ENCODE measurements around the gene SMIM14.
"Not testable (repeated sequence)": the region's sequence is repeated elsewhere in the genome, so short reads cannot be mapped to it uniquely, and the experiment has no call there.

SMIM14 gene

DNA sequence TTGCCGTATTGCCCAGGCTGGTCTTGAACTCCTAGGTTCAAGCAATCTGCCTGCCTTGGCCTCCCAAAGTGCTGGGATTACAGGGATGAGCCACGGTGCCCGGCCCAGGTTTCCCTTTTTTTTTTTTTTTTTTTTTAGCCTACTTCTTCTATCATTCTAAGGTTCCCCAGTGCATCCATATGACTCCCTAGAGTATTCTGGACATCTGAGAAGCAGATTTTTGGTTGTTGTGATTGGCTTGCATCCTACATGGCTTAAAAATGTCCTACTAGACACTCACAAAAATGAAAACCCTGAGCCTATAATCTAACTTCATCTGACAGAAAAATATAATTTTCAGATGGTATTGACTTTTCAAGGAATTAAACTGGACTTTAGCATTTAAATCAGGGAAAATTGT, 41.7 kb downstream of the SMIM14 start:
- no peak for DNase-seq (ENCODE audit: low spot score)

DNA sequence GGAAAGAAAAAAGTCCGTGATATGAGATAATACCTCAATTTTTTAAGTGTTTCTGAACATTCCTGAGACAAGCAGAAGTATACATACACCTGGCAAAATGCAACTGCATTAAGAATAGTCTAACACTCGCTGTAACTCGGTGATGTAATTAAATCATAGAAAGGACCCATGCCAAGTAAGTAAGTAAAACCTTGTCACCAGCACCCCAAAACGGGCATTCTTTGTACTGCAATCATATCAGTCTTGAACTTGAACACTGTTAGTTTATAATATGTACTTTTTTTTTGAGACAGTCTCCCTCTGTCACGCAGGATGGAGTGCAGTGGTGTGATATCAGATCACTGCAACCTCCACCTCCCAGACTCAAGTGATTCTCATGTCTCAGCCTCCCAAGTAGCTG, 47.4 kb downstream of the SMIM14 start:
- DNase-seq (ENCODE audit: low spot score): no peak

DNA sequence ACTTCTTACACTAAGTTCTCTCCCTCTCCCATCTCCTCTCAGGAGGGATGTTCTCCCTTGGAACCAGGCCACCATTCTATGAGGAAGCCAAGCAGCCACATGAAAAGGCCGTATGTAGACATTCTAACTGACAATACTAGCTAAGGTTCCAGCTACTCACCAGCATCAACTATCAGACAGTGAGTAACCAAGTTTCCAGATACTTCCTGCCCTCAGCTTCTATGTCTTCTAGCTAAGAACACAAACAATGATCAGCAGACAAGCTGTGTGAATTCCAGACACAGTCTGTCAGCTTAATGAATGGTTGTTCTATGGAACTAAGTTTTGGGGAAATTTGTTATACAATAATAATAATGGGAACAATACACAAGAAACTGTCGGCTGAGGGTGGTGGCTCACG, 50.8 kb downstream of the SMIM14 start:
- no peak for DNase-seq (ENCODE audit: low spot score)

DNA sequence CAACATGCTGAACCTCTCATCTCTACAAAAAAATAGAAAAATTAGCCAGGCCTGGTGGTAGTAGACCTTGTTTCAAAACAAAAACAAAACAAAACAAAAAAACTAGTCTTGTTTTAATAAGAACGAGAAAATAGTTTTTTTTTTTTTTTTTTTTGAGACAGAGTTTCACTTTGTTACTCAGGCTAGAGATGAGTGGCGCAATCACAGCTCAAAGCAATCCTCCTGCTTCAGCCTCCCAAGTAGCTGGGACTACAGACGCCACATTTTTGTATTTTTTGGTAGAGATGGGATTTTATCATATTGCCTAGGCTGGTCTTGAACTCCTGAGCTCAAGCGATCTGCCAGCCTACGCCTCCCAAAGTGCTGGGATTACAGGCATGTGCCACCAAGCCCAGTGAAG, 63.7 kb downstream of the SMIM14 start:
- DNase-seq (ENCODE audit: low spot score): no peak

DNA sequence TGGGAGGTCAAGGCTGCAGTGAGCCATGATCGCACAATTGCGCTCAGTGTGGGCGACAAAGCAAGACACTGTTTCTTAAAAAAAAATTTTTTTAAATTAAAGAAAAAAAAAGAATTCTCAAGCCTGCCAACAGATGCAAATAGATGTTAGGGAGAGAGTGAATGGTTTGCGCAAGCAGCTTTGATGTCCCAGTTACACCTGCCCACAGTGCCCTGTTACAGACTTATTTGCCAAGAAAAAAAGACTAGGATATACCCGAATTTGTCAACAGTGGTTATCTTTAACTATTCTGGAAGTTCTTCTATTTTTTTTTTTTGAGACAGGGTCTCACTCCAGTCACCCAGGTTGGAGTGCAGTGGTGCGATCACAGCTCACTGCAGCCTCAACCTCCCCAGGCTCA, 67.2 kb downstream of the SMIM14 start:
- DNase-seq (ENCODE audit: low spot score): no peak

DNA sequence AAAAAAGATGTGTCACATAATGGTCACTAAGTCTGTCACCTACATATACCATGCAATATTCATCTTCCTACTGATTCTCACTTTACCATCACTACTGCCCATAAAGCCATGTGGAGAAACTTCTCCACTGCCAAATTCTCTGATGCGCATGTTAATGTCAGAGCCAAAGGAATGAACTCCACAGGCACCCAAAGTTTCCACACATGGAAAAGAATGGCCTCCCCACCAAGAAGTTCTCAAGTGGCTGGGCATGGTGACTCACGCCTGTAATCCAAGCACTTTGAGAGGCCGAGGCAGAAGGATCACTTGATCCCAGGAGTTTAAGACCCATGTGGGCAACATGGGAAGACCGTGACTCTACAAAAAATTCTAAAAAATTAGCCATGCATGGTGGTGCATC, 67.6 kb downstream of the SMIM14 start:
- no peak for DNase-seq (ENCODE audit: low spot score)

DNA sequence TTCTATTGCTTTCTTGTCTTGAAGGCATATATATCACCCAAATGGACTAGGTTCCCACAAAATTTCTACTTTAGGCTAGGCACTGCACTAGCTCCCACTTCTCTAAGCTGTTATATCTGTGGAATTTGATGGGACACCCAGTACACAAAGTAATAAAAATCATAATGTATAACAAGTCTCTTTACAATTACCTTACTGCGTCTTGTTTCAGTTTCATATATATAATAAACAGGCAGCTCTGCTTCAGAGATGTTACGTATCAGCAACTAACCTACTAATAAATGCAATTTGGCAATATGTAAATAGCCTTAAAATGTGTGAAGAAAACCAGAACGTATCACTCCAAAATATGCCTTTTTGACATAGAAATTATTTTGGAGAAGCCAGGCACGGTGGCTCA, 69.5 kb downstream of the SMIM14 start:
- no peak for DNase-seq (ENCODE audit: low spot score)

DNA sequence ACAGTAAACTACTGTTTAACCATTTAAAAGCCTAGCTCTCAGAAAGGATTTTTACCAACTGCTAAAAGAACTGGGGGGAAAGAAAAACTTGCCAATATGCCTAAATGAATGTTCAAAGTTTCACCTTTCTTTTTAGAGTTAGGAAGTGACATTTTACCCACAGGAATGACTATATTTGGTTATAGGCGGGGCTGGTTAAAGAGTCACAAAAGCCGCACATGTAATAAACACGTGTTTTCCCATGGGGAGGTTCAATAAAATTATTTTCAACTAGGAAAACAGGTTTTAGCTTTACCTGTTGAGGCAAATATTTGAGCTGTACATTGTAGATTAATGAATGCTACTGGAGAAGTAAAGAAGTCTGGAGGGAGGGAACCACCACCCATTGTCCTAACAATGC, 69.9 kb downstream of the SMIM14 start:
- DNase-seq (ENCODE audit: low spot score): peak; percentile 66

DNA sequence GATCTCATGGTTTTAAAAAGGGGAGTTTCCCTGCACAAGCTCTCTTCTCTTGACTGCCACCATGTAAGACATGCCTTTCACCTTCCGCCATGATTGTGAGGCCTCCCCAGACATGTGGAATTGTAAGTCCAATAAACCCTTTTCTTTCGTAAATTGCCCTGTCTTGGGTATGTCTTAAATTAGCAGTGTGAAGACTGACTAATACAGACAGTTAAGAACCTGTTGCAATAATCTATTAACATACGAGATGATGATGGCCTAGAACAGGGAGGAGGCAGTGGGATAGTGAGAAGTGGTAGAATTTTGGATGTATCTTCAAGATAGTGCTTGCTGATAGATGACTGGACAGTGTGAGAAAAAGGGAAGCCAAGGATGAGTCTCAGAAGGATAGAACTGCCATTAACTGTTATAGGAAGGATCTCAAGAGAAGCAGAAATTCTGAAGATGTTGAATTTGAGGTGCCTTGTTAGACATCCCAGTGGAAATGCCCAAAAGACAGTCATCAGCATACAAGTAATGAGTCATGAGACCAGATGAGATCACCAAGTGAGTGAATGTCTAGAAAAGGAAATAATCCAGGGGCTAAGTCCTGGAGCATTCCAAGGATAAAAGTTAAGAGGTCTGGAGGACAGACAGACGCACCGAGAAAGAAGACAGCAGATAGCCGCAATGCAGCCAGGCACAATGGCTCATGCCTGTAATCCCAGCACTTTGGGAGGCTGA, 72.6 kb downstream of the SMIM14 start:
- DNase-seq (ENCODE audit: low spot score): no peak

DNA sequence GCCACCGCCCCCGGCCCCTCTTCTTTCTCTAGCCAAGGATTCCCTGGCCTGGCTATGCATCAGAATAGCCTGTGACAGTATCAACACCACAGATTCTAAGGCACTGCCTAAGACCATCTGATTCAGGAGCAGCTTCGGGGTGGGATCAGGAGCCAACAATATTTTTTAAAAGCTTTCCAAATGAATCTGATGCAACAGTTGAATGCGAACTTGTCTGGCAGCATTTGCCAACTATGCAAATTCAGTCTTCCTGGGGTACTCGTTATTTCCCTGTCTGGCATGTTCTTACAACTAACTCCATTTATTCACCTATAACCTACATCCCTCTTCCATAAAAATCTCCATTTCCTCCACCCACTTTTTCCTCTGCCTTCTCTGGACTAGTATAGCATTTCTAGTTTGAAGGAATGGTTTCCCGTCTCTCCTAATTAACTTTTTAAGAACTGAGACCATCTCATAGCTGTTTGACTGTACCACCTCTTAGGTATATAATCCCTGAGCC, 75.3 kb downstream of the SMIM14 start:
- DNase-seq (ENCODE audit: low spot score): no peak

DNA sequence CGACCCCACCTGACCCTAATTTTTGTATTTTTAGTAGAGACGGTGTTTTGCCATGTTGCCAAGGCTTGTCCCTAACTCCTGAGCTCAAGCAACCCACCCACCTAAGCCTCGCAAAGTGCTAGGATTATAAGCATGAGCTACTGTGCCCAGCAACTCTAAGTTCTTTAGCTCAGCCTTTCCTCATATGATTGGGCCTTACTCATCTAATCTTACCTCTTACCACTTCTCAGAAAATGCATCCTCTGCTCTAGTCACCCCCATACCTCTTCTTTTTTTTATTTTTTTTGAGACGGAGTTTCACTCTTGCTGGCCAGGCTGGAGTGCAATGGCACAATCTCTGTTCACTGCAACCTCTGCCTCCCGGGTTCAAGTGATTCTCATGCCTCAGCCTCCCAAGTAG, 75.9 kb downstream of the SMIM14 start:
- no peak for DNase-seq (ENCODE audit: low spot score)

DNA sequence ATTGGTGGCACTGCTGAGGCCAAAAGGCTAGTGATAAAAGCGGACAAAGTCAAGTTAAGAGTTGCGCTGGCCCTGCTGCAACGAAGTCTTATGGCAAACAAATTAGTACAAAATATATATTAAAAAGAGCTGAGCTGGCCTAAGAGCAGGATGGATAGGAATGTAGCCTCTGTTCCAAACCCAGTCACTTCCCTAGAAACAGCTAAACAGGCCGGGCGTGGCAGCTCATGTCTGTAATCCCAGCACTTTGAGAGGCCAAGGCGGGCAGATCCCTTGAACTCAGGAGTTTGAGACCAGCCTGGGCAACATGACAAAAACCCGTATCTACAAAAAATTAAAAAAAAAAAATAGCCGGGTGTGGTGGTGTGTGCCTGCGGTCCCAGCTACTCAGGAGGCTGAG, 79.0 kb downstream of the SMIM14 start:
- no peak for DNase-seq (ENCODE audit: low spot score)

DNA sequence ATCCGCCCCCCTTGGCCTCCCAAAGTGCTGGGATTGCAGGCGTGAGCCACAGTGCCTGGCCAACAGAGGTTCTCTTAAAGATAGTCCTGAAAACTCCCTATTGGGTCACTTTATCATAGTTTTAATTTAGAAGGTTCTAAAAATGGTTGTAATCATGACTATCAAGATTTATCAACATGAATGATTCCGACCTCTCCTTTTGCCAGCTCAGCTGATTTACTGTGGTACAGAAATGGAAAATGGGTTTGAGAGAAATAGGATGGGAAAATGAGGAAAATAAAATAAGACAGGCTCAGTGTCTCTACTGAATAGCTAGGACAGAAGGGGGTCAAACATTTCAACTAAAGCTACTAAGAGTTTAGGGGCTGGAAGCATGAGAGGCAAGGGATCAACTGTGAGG, 83.2 kb downstream of the SMIM14 start:
- DNase-seq (ENCODE audit: low spot score): no peak

DNA sequence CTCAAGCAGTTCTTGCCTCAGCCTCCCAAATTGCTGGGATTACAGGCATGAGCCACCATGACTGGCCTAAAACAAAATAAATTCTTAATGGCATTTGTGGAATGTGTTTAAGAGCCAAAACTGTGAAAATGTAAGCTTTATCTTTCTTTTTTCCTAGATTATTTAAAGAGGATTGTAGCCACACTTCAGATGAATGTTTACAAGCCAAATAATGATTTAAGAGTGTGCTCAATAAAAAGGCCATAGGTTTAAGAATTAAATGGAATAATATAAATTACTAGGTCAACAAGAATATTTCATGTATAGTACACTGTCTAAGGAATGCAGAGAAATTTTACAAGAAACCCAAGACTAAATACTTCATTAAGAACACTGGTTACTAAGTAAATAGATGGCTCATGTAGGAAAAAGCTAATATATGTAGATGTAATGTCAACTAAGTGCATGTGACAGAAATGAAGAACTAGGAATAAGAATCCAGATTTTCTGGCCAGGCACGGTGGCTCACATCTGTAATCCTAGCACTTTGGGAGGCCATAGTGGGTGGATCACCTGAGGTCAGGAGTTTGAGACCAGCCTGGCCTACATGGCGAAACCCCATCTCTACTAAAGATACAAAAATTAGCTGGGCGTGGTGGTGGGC, 90.1 kb downstream of the SMIM14 start:
- no peak for DNase-seq (ENCODE audit: low spot score)

DNA sequence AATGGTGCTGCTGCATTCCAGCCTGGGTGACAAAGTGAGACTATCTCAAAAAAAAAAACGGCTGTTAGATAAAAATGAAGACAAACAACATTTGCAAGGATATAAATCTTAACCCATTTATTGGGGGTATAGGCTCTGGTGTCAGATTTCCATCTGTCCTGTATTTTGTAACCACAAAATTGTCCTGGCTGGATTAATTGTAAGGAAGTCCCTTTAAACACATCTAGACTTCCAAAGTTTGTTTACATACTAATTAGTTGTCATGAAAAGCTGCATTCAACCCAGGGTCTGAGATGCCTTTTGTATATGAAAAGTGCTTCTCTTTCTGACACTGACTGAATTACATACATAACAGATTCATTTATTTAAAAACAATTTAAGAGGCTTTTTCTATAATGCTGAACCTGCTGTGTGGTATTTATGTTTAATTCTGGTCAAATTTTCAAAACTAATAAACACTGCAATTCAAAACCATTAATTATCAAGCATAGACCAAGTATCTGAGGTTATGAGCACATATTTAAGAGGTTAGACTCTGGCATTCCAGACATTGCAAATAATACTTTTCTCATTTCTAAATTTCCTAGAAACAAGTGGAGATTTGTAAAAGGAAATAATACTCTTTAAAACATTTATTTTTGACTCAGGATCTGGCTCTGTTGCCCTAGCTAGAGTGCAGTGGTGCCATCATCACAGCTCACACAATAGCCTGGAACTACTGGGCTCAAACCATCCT, 93.9 kb downstream of the SMIM14 start:
- no peak for DNase-seq (ENCODE audit: low spot score)

DNA sequence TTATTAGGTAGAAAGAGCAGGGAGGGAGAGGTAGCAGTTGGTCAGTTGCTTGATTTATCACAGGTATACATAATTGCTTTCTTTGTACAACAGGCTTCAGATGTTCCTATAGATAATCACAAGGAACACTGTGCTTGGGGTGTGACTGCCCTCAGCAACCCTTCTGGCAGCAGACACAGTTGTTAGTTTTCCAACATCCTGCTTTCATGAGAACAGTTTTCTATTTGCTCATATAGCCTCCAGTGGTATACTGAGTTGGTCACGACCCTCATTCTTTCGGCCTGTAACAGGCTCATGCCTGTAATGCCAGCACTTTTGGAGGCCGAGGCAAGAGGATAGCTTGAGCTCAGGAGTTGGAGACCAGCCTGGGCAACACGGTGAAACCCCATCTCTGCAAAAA, 94.6 kb downstream of the SMIM14 start:
- not testable (repeated sequence) for DNase-seq (ENCODE audit: low spot score)

DNA sequence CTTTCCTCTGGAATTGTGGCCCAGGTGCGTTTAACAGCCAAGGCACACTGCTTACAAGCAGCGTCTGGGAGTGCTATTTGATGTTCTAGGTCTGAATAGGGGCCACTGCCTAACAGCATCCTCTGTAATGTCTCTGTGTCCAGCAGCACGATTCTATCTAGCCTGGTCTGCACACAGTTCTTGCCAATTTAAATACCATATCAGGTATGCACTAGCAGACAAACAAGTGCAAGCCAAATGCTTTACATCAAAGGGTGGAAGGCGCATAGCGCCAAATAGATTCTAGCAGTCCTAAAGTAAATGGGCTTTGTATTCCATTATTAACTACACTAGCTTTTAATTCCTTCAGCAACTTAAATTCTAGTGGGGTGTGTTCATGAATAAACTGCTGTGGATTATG, 95.6 kb downstream of the SMIM14 start:
- no peak for DNase-seq (ENCODE audit: low spot score)

DNA sequence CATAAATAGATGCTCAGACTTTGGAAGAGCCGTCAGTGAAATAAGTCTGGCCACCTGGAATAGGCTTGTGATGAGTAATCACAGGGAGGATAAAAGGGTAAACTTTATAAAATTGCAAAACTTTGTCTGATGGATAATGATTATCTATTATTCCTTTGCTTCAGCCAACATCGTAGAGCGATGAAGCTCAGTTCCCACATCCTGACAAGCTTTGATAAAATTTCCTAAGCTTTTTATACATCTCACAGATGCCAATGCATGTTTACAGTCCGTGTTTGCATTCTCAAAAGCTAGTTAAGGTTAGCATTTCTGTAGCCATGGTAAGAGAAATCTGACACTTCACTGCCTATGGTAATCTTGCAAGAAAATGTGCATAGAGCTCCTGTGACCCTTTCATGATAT, 96.1 kb downstream of the SMIM14 start:
- no peak for DNase-seq (ENCODE audit: low spot score)

DNA sequence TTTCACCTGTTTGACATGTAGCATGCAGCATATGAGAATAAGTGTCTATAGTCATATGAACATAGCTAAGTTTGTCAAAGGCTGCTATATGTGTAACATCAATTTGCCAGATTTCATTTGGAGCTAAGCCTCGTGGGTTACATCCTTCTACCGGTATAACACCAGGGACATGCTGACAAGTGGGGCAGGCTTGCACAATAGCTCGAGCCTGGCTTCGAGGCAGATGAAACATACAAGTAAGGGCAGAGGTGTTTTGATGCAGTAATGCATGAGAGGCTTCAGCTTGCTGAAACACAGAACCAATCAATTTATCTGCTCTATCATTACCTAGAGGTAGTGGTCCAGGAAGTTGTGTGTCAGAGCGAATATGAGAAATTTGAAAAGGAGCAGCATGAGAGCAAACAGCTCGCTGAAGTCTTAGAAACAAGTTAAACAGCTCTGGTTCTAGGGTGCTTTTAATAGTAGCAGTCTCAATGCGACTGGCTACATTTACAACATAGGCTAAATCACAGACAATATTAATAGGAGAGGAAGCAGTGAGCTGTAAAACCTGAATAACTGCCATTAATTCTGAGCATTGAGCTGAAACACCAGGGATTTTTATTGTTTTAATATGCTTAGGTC, 96.6 kb downstream of the SMIM14 start:
- DNase-seq (ENCODE audit: low spot score): no peak

DNA sequence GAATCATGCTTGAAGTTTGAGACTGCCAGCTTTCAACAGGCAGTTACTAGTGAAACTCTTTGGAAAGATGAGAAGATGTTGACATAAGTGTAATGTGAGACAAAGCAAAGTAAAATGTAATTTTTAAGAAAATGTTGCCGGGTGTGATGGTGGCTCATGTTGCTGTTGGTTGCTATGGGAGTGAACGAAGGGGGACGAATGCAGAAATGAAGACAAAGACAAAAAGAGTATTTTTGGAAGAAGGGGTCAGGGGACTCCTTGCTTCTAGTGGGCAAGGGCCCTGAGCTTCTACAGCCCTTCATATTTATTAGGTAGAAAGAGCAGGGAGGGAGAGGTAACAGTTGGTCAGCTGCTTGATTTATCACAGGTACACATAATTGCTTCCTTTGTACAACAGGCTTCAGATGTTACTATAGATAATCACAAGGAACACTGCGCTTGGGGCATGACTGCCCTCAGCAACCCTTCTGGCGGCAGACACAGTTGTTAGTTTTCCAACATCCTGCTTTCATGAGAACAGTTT, 99.5 kb downstream of the SMIM14 start:
- DNase-seq (ENCODE audit: low spot score): no peak

DNA sequence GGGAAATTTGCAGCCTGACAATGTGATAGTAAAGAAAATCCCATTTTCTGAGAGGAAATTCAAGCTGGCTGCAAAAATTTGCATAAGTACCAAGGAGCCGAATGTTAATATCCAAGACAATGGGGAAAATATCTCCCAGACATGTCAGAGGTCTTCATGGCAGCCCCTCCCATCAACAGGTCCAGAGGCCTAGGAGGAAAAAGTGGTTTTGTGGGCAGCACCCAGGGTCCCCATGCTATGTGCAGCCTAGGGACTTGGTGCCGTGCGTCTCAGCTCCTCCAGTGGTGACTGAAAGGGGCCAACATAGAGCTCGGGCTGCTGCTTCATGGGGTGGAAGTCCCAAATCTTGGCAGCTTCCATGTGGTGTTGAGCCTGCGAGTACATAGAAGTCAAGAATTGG, 105.1 kb downstream of the SMIM14 start:
- no peak for DNase-seq (ENCODE audit: low spot score)

DNA sequence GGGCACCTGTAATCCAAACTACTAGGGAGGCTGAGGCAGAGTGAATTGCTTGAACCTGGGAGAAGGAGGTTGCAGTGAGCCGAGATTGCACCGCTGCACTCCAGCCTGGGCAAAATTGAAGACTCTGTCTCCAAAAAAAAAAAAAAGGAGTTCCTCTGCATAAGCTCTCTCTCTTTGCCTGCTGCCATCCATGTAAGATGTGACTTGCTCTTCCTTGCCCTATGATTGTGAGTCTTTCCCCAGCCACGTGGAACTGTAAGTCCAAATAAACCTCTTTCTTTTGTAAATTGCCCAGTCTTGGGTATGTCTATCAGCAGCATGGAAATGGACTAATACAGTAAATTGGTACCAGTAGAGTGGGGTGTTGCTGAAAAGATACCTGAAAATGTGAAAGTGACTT, 106.4 kb downstream of the SMIM14 start:
- DNase-seq (ENCODE audit: low spot score): not testable (repeated sequence)

DNA sequence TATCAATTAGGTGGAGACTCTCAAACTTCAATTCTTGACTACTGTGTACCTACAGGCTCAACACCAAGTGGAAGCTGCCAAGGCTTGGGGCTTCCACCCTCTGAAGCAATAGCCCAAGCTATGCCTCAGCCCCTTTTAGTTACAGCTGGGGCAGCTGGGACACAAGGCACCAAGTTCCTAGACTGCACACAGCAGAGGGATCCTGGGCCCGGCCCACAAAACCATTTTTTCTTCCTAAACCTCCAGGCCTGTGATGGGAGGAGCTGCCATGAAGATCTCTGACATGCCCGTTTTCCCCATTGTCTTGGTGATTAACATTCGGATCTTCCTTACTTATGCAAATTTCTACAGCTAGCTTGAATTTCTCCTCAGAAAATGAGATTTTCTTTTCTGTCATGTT, 108.0 kb downstream of the SMIM14 start:
- no peak for DNase-seq (ENCODE audit: low spot score)
